GM04503 (cell line): ENCODE results near the gene TMEM223.
"Not testable (repeated sequence)": the region's sequence is repeated elsewhere in the genome, so short reads cannot be mapped to it uniquely, and the experiment has no call there.

ENCODE experiments used
- DNase-seq: peaks from one replicate; pipeline ENCODE4 v3.0.0-alpha.2; 2012; ENCODE audit warnings: low read depth

TMEM223 gene

GRCh38 chr11:62752994-62753735, 38.6 kb downstream of the TMEM223 start:
- no peak for DNase-seq

DNA sequence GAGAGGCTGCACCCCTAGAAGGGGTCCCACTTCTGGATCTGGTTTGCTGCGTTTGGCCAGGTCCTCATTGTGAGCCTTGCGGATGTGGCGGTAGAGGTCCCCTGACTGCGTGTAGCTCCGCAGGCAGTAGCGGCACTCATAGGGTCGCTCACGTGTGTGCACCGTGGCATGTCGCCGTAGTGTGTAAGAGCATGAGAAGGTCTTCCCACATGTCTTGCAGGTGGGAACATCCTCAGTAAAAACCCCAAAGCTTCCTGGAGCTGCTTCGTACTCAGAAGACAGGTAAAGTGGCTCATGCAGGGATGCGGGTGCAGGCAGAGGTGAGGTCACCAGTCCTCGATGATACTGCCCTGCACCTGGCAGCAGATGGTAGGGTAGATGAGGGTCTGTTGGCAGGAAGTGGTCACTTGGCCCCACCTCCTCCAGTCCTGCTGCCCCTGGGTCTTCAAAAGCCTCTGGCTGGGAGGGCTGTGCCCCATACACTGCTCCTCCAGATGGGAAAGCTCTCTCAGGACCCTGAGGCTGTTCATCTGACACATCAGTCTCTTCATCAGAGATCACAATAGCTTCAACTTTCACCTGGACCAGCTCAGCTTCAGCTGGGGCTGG, 39.5 kb downstream of the TMEM223 start:
- no peak for DNase-seq

GRCh38 chr11:62749931-62750330, 41.9 kb downstream of the TMEM223 start:
- DNase-seq: not testable (repeated sequence)

DNA sequence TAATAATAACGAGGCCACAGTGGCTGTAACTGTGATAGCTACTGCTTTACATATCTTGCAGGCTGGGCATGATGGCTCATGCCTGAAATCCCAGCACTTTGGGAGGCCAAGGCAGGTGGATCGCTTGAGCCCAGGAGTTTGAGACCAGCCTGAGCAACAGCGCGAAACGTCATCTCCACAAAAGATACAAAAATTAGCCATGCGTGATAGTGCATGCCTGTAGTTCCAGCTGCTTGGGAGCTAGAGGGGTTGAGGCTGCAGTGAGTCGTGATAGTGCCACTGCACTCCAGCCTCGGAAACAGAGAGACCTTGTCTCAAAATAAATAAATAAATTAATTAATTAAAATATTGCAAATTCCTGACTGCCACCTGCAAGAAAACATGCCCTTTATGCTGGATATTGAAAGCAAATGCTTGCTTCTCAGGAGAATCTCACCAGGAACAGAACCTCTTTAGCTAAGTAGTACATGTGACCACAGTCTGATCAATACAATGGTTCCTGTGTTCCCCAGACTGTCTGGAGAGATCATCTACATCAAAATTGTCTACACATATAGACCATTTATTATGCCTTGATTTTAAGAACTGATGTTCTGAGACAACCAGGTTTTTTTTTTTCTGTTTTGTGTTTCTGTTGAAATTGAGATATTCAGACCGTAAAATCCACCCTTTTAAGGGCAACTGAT, 44.2 kb downstream of the TMEM223 start:
- DNase-seq: no peak
